Astrocyte (in vitro differentiated cells and primary cell): Measurements from ENCODE around the gene RAB11B. TPM values are rescaled to one million over a fixed set of nuclear protein-coding genes. Genes with fewer than 3 reads are reported as not detected.
A peak's percentile ranks its signal among the peaks of the same experiment; 100 is the strongest.

ENCODE experiments used
- DNase-seq: peaks from one replicate; pipeline ENCODE4 v3.0.0-alpha.2; 2010; ENCODE audit warnings: low read depth
- FAIRE-seq: peaks from 2 replicates; lab custom pipeline; 2011; peaks lifted over from hg19 to GRCh38; lab: Jason Lieb, UNC
- H2AFZ ChIP-seq: 2 replicates; pipeline ENCODE4 v1.6.0; 2012; ENCODE audit warnings: low read depth, low read length, inconsistent platforms
- H3K27ac ChIP-seq: 2 replicates; pipeline ENCODE4 v1.5.1; 2011; ENCODE audit warnings: low read depth, low read length, inconsistent platforms
- H3K27me3 ChIP-seq: 2 replicates; pipeline ENCODE4 v1.6.0; 2011; ENCODE audit warnings: low read length, inconsistent platforms; ENCODE audit not compliant: insufficient read depth
- H3K36me3 ChIP-seq: 2 replicates; pipeline ENCODE4 v1.5.1; 2011; ENCODE audit warnings: low read length, inconsistent platforms; ENCODE audit not compliant: insufficient read depth
- H3K4me1 ChIP-seq: 2 replicates; pipeline ENCODE4 v1.5.1; 2011; ENCODE audit warnings: low read length, inconsistent platforms; ENCODE audit not compliant: insufficient read depth
- H3K4me2 ChIP-seq: 2 replicates; pipeline ENCODE4 v1.6.0; 2012; ENCODE audit warnings: low read length, inconsistent platforms
- H3K4me3 ChIP-seq: 2 replicates; pipeline ENCODE4 v1.5.1; 2011; ENCODE audit warnings: low read depth, mild to moderate bottlenecking, low read length, inconsistent platforms; ENCODE audit not compliant: insufficient read depth
- H3K79me2 ChIP-seq: 2 replicates; pipeline ENCODE4 v1.6.0; 2012; ENCODE audit warnings: mild to moderate bottlenecking, low read length, inconsistent platforms; ENCODE audit not compliant: insufficient read depth
- H3K9ac ChIP-seq: 2 replicates; pipeline ENCODE4 v1.6.0; 2012; ENCODE audit warnings: mild to moderate bottlenecking, low read length, inconsistent platforms
- H3K9me3 ChIP-seq: 2 replicates; pipeline ENCODE4 v1.5.1; 2012; ENCODE audit warnings: low read depth, mild to moderate bottlenecking, low read length, inconsistent platforms; ENCODE audit not compliant: insufficient read depth
- H4K20me1 ChIP-seq: 2 replicates; pipeline ENCODE4 v1.6.0; 2012; ENCODE audit warnings: low read length, inconsistent platforms; ENCODE audit not compliant: insufficient read depth
- H3K27ac Mint-ChIP-seq: one replicate; pipeline ENCODE4 v1.8.0; 2021; ENCODE audit warnings: mild to moderate bottlenecking, mixed read lengths; ENCODE audit not compliant: unreplicated experiment
- H3K27me3 Mint-ChIP-seq: one replicate; pipeline ENCODE4 v1.8.0; 2021; ENCODE audit warnings: low read depth, mixed read lengths; ENCODE audit not compliant: unreplicated experiment
- H3K36me3 Mint-ChIP-seq: one replicate; pipeline ENCODE4 v1.8.0; 2021; ENCODE audit warnings: low read depth, mixed read lengths; ENCODE audit not compliant: unreplicated experiment
- H3K4me1 Mint-ChIP-seq: one replicate; pipeline ENCODE4 v1.8.0; 2021; ENCODE audit warnings: low read depth, mixed read lengths; ENCODE audit not compliant: unreplicated experiment
- H3K4me3 Mint-ChIP-seq: one replicate; pipeline ENCODE4 v1.8.0; 2021; ENCODE audit warnings: mild to moderate bottlenecking, moderate library complexity, mixed read lengths; ENCODE audit not compliant: unreplicated experiment
- H3K9me3 Mint-ChIP-seq: one replicate; pipeline ENCODE4 v1.8.0; 2021; ENCODE audit warnings: mild to moderate bottlenecking, mixed read lengths; ENCODE audit not compliant: unreplicated experiment
- EZH2 ChIP-seq: IDR thresholded peaks from 2 replicates; pipeline ENCODE4 v1.6.1; 2012; ENCODE audit warnings: mild to moderate bottlenecking, low read length, inconsistent platforms; ENCODE audit not compliant: insufficient read depth
- microRNA-seq: library from miRNA; unstranded; fragments of <30 nt; microRNA quantifications from one replicate; pipeline ENCODE4 v1.2.0, GENCODE V29; 2020
- total RNA-seq: library from RNA; stranded (reverse); gene quantifications from 2 replicates; pipeline ENCODE4 v1.2.1, GENCODE V29; 2021
- TF ChIP-seq, protein P1 (sequence below): IDR thresholded peaks from 2 replicates; pipeline ENCODE4 v1.5.1; 2011; ENCODE audit warnings: low read depth, mild to moderate bottlenecking, inconsistent platforms, low read length, moderate library complexity; ENCODE audit not compliant: insufficient read depth

The RAB11B gene
- total RNA-seq, 1 donor from 2014 or later, result 85.2 TPM

- Histone ChIP-seq H3K36me3 (peaks cover 18% of the 10 kb centered on the region), H3K4me3 (no peak overlapping the region), H3K4me2 (peak overlapping the region; percentile 57), H4K20me1 (peaks cover 94% of the 10 kb centered on the region), H3K4me1 (peaks cover 17% of the 10 kb centered on the region), H2AFZ (no peak overlapping the region), H3K9me3 (no peaks in the 10 kb centered on the region), H3K79me2 (peaks cover 98% of the 10 kb centered on the region), H3K27ac (no peak overlapping the region), H3K27me3 (no peaks in the 10 kb centered on the region), H3K9ac (no peak overlapping the region)
- Mint-ChIP-seq H3K27ac (no peak overlapping the region), H3K27me3 (no peaks in the 10 kb centered on the region), H3K36me3 (peaks cover 9% of the 10 kb centered on the region), H3K4me1 (peaks cover 52% of the 10 kb centered on the region), H3K9me3 (no peaks in the 10 kb centered on the region), H3K4me3 (peak overlapping the region; percentile 51)
- no peak for FAIRE-seq
- DNase-seq, result no peak
- TF ChIP-seq EZH2, result no peak
- TF ChIP-seq, protein P1, sequence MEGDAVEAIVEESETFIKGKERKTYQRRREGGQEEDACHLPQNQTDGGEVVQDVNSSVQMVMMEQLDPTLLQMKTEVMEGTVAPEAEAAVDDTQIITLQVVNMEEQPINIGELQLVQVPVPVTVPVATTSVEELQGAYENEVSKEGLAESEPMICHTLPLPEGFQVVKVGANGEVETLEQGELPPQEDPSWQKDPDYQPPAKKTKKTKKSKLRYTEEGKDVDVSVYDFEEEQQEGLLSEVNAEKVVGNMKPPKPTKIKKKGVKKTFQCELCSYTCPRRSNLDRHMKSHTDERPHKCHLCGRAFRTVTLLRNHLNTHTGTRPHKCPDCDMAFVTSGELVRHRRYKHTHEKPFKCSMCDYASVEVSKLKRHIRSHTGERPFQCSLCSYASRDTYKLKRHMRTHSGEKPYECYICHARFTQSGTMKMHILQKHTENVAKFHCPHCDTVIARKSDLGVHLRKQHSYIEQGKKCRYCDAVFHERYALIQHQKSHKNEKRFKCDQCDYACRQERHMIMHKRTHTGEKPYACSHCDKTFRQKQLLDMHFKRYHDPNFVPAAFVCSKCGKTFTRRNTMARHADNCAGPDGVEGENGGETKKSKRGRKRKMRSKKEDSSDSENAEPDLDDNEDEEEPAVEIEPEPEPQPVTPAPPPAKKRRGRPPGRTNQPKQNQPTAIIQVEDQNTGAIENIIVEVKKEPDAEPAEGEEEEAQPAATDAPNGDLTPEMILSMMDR, result no peak
Measured at GRCh38 chr19:8452446-8453123, 62.4 kb downstream of the RAB11B start.

GRCh38 chr19:8453616-8454015 is 63.5 kb downstream of the RAB11B start:
- H3K79me2 ChIP-seq, result peaks cover 98% of the 10 kb centered on the region
- H3K9me3 Mint-ChIP-seq, result no peaks in the 10 kb centered on the region
- H3K27me3 ChIP-seq, result no peaks in the 10 kb centered on the region
- no peak overlapping the region for H3K4me3 ChIP-seq
- no peaks in the 10 kb centered on the region for H3K9me3 ChIP-seq
- H3K4me3 Mint-ChIP-seq, result no peak overlapping the region
- H3K4me2 ChIP-seq, result no peak overlapping the region
- no peak overlapping the region for H3K9ac ChIP-seq
- peaks cover 55% of the 10 kb centered on the region for H3K4me1 Mint-ChIP-seq
- TF ChIP-seq EZH2, result no peak
- TF ChIP-seq, protein P1, result no peak
- no peak for FAIRE-seq
- H3K36me3 ChIP-seq, result peaks cover 18% of the 10 kb centered on the region
- no peaks in the 10 kb centered on the region for H3K27me3 Mint-ChIP-seq
- no peak overlapping the region for H3K27ac ChIP-seq
- H3K4me1 ChIP-seq, result peaks cover 22% of the 10 kb centered on the region
- peaks cover 97% of the 10 kb centered on the region for H4K20me1 ChIP-seq
- no peak overlapping the region for H2AFZ ChIP-seq
- peaks cover 9% of the 10 kb centered on the region for H3K36me3 Mint-ChIP-seq
- H3K27ac Mint-ChIP-seq, result no peak overlapping the region
- DNase-seq, result no peak

Small RNA genes lying within 50 kb of the gene (microRNA-seq; reads per million reads assigned to microRNA genes)
- 5.5 reads per million, percentile 23 among the genes with 10 or more reads in this experiment for gene MIR4999

Other genes with a start within 250 kb of the RAB11B start
- 0.53 and 1.00 TPM in 2 replicates for gene FBN3, start 240.8 kb upstream of the RAB11B start, total RNA-seq
- gene CERS4, start 181.0 kb upstream of the RAB11B start, total RNA-seq, result 13.3 and 15.7 TPM in 2 replicates
- gene CD320, start 82.0 kb upstream of the RAB11B start, total RNA-seq, result 35.6 and 42.2 TPM in 2 replicates
- 45.4 and 49.3 TPM in 2 replicates for gene NDUFA7, start 69.0 kb upstream of the RAB11B start, total RNA-seq
- gene RPS28, start 68.9 kb upstream of the RAB11B start, total RNA-seq, result 1,111 and 1,198 TPM in 2 replicates
- 0.94 and 2.9 TPM in 2 replicates for gene KANK3, start 47.1 kb upstream of the RAB11B start, total RNA-seq
- gene ANGPTL4, start 26.2 kb upstream of the RAB11B start, total RNA-seq, result 110 and 115 TPM in 2 replicates
- 29.0 and 30.9 TPM in 2 replicates for gene MARCHF2, start 22.9 kb downstream of the RAB11B start, total RNA-seq
- gene HNRNPM, start 54.6 kb downstream of the RAB11B start, total RNA-seq, result 137 and 172 TPM in 2 replicates
- gene PRAM1, start 112.3 kb downstream of the RAB11B start, total RNA-seq, result 0.25 and 0.36 TPM in 2 replicates
- 15.8 and 17.2 TPM in 2 replicates for gene ZNF414, start 123.8 kb downstream of the RAB11B start, total RNA-seq
- 0.12 and 0.23 TPM in 2 replicates for gene MYO1F, start 187.1 kb downstream of the RAB11B start, total RNA-seq
- gene ADAMTS10, start 220.4 kb downstream of the RAB11B start, total RNA-seq, result 34.0 and 35.1 TPM in 2 replicates
- not detected in 2 replicates for gene NFILZ, start 240.3 kb downstream of the RAB11B start, total RNA-seq